Activated naive CD8-positive, alpha-beta T cell treated with anti-CD3 and anti-CD28 coated beads, Interleukin-2, amount 50 U/mL, for 24 hours (primary cell): Measurements from ENCODE around the gene PLAGL1.
"Not testable (repeated sequence)": the region's sequence is repeated elsewhere in the genome, so short reads cannot be mapped to it uniquely, and the experiment has no call there.

ENCODE experiments used
- ATAC-seq: fragments of 150-1000 bp; cut with Tn5 transposase; one replicate; pipeline ENCODE4 v1.10.0; 2021
- DNase-seq: peaks from one replicate; pipeline ENCODE4 v3.0.0; 2021
- H3K27ac Mint-ChIP-seq: one replicate; pipeline ENCODE4 v1.8.0; 2021; ENCODE audit warnings: mild to moderate bottlenecking, mixed read lengths
- H3K27me3 Mint-ChIP-seq: one replicate; pipeline ENCODE4 v1.8.0; 2021; ENCODE audit warnings: mixed read lengths
- H3K36me3 Mint-ChIP-seq: one replicate; pipeline ENCODE4 v1.8.0; 2021; ENCODE audit warnings: low read depth, mixed read lengths
- H3K4me1 Mint-ChIP-seq: one replicate; pipeline ENCODE4 v1.8.0; 2021; ENCODE audit warnings: mixed read lengths
- H3K4me3 Mint-ChIP-seq: one replicate; pipeline ENCODE4 v1.8.0; 2021; ENCODE audit warnings: mild to moderate bottlenecking, moderate library complexity, mixed read lengths
- H3K9me3 Mint-ChIP-seq: one replicate; pipeline ENCODE4 v1.8.0; 2021; ENCODE audit warnings: mixed read lengths

The PLAGL1 gene

DNA sequence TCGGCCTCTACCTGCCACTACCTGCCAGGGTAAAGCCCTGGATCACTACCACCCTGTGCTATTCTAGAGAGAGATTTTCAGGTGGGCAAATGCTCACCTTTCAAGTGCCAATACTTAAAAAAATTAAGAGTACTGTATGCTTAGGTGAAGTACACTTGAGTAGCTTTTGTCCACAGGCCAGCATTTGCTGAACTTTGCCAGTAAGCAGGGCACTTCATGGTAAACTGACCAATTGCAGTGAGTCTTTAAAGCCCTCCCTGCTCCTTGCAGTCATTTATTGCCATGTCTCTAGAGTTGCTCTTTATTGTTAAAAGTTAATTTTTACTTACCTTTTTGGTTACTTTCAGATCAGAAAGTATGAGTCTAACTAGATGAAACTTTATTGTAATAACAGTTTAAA, 58.5 kb downstream of the PLAGL1 start:
- Mint-ChIP-seq H3K4me3 (no peak overlapping the region), H3K27me3 (no peaks in the 10 kb centered on the region), H3K27ac (no peak overlapping the region), H3K36me3 (peaks cover 9% of the 10 kb centered on the region), H3K9me3 (no peaks in the 10 kb centered on the region), H3K4me1 (no peaks in the 10 kb centered on the region)
- no peak for DNase-seq
- ATAC-seq, result no peak

DNA sequence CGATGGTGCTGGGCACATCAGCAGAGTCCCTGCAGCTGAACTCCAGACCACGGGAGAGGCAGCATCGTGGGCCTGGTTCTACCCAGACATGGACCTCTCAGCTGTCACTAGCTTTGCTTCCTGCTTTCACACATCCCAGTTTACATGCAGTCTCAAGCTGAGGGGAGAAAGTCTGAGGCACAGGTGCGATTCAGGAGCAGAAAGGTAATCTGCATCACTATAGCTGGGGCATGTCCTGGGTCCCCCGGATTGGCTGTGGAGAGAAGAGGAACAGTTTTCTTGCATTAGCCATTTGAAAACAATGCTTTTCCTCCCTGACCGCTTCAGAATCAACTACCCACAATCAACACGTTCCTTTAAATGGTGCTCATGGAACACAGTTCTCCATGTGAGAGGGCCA, 59.9 kb downstream of the PLAGL1 start:
- DNase-seq (no peak), ATAC-seq (no peak)
- no peaks in the 10 kb centered on the region for H3K4me1 Mint-ChIP-seq
- H3K27ac Mint-ChIP-seq, result no peak overlapping the region
- no peaks in the 10 kb centered on the region for H3K9me3 Mint-ChIP-seq
- no peak overlapping the region for H3K4me3 Mint-ChIP-seq
- H3K27me3 Mint-ChIP-seq, result no peaks in the 10 kb centered on the region
- H3K36me3 Mint-ChIP-seq, result peaks cover 9% of the 10 kb centered on the region

DNA sequence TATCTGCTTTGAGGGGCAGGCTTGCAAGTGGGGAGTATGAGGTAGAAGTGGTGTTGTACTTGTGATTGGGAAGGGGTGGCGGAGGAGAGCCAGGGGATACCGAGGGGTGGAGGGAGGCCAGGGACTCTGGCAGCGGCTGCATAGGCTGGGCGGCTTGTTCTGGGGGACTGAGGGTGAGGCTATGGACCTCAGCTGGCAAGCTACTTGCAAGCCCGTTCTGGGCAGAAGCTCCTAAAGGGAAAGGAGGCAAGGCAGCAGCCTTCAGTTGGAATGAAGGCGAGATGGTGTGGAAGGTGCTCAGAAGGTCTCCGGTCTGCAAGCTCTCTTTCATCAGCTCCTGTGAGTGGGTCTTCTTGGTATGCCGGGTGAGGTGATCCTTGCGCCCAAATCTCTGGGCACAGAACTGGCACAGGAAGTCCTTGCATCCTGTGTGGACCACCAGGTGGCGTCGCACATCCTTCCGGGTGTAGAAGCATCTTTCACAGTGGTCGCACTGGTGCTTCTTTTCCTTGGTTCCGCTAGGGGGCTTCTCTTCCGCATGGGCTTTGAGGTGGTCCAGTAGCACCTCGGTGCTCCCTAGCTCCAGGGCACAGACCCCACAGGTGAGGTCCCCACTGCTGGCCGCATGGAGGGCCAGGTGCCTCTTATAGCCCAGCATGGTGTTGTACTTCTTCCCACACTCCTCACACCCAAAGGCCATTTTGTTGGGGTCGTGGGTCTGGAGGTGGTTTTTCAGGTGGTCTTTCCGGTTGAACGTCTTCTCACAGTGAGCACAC, 66.0 kb downstream of the PLAGL1 start:
- H3K36me3 Mint-ChIP-seq, result peaks cover under 1% of the 10 kb centered on the region
- H3K27me3 Mint-ChIP-seq, result no peaks in the 10 kb centered on the region
- DNase-seq, result peak; percentile 76
- H3K9me3 Mint-ChIP-seq, result no peaks in the 10 kb centered on the region
- ATAC-seq, result peak; percentile 55
- H3K27ac Mint-ChIP-seq, result no peak overlapping the region
- H3K4me3 Mint-ChIP-seq, result no peak overlapping the region
- peaks cover 4% of the 10 kb centered on the region for H3K4me1 Mint-ChIP-seq

DNA sequence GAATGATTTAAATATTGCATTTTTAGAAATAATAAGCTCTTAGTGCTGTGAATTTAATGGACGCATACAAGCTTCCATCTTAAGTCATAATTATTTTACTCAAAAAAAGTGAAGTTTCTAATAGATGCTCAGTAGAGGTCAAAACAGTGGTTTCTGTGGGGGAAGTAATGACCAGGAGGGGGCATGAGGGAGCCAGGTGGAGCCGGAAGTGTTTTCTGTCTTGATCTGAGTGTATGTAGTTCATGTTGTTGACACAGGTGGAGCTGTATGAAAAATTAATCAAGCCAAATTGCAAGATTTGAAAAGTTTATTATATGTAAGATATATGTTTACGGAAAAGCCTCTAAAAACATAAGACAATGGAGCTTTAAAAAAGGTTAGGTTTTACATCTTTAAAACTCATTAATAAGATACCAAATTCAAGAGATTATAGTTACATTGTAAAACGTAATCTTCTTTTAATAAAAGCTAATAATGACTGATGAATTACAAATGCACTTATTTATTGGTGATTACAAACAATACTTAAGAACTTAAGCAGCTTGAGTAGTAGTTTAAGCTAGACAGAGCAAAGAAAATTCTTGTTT, 68.0 kb downstream of the PLAGL1 start:
- Mint-ChIP-seq H3K27me3 (no peaks in the 10 kb centered on the region), H3K4me3 (no peak overlapping the region), H3K27ac (no peak overlapping the region), H3K9me3 (no peaks in the 10 kb centered on the region), H3K36me3 (no peaks in the 10 kb centered on the region), H3K4me1 (peaks cover 4% of the 10 kb centered on the region)
- peak; percentile 57 for DNase-seq
- ATAC-seq, result peak; percentile 73

DNA sequence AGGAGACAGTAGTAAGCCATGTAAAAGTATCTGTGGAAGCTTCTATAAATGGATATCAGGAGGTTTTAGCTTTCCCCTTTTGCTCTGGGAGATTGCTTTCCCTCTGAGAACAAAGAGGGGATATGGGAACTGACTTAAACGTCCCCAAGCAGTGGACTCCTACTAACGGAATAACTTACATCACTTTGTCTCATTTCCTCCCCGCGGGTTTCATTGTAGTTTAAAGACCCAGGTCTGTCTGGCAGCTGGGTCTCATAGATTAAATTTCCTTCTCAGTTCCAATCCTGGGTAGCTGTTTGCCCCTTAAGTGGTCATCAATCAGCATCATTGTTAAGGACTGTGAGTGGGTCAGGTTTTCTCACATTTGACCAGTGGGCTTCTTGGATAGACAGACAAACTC, 68.7 kb downstream of the PLAGL1 start:
- no peak overlapping the region for H3K27ac Mint-ChIP-seq
- H3K4me1 Mint-ChIP-seq, result peaks cover 4% of the 10 kb centered on the region
- ATAC-seq, result no peak
- H3K36me3 Mint-ChIP-seq, result no peaks in the 10 kb centered on the region
- DNase-seq, result no peak
- no peak overlapping the region for H3K4me3 Mint-ChIP-seq
- no peaks in the 10 kb centered on the region for H3K9me3 Mint-ChIP-seq
- H3K27me3 Mint-ChIP-seq, result no peaks in the 10 kb centered on the region

DNA sequence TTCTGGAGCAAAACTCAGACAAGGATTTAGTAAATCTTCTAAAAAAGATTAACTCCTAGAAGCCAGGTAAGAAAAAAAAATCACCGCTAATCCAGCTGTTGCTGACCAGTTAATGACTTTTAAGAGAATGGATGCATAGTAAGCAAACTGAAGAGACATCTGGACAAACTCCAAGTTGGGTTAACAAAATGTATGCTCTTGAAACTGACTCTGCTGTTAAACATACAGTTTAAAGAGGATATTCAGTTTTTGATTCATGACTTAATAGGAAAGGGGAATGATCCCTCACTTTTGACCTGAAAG, 70.4 kb downstream of the PLAGL1 start:
- H3K9me3 Mint-ChIP-seq, result peaks cover 4% of the 10 kb centered on the region
- no peak overlapping the region for H3K27ac Mint-ChIP-seq
- H3K36me3 Mint-ChIP-seq, result no peaks in the 10 kb centered on the region
- H3K27me3 Mint-ChIP-seq, result no peaks in the 10 kb centered on the region
- ATAC-seq (no peak), DNase-seq (no peak)
- H3K4me1 Mint-ChIP-seq, result peaks cover 4% of the 10 kb centered on the region
- H3K4me3 Mint-ChIP-seq, result no peak overlapping the region

DNA sequence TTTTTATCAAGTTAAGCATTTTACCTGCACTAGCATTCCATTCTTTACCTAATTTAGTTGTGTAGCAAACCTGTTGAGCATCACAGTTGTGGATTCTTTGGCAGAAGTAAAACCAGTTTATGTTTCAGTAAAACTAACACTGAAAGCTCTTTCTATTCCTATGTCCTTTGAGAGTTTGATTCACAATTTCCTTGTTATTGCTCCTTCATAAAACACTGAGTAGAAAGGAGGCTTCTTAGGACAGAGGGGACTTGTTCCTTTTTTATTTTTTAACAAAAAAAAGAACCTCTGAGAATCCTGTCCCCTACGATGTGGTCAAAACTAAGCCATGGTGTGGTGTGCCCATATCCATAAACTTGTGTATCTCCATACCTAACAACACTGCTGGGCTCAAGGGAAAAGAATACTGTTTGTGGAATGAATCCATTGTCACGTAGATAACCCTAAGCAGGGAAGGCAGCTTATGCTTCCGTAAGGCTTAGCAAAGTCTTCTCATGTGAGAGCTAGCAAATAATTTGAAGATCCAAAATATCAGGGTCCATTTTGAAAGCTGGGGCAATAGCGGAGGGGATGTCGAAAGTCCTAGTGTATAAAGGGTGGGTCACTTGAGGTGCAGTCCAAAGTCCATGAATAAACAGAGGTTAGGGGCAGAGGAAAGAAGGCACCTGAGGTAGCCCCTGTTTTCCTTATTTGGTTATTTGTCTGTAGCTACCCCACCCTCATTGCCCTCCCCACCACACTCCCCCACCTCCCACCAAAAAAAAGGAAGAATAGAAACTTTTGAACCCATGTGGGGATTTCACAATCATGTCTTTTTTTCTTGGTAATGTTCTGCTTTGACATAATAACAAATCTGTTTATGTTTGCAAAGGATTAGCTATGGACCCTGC, 71.0 kb downstream of the PLAGL1 start:
- no peak for DNase-seq
- peaks cover 4% of the 10 kb centered on the region for H3K36me3 Mint-ChIP-seq
- H3K9me3 Mint-ChIP-seq, result peaks cover 9% of the 10 kb centered on the region
- H3K4me1 Mint-ChIP-seq, result peaks cover 4% of the 10 kb centered on the region
- no peak for ATAC-seq
- H3K27ac Mint-ChIP-seq, result no peak overlapping the region
- H3K4me3 Mint-ChIP-seq, result no peak overlapping the region
- no peaks in the 10 kb centered on the region for H3K27me3 Mint-ChIP-seq

DNA sequence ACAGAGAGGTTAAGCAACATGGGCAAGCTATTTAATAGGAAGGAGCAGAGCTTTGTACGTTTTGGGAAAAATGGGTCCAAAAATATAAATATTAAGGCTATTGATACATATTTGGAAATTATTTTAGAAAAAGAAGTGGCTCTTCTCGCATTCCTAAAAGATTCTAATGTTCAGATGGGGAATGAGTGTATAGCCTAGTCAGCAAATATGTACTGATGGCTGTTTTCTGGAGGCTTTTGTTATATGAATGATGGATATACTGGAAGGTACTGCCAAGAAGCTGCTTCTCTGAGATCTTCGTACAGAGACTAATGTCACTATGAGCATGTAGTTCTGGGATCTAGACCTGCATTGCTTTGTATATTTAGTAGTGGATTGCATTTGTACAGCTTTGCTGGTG, 71.7 kb downstream of the PLAGL1 start:
- ATAC-seq (no peak), DNase-seq (no peak)
- Mint-ChIP-seq H3K27me3 (no peaks in the 10 kb centered on the region), H3K4me1 (peaks cover 4% of the 10 kb centered on the region), H3K27ac (no peak overlapping the region), H3K9me3 (peaks cover 12% of the 10 kb centered on the region), H3K4me3 (no peak overlapping the region), H3K36me3 (peaks cover 4% of the 10 kb centered on the region)

DNA sequence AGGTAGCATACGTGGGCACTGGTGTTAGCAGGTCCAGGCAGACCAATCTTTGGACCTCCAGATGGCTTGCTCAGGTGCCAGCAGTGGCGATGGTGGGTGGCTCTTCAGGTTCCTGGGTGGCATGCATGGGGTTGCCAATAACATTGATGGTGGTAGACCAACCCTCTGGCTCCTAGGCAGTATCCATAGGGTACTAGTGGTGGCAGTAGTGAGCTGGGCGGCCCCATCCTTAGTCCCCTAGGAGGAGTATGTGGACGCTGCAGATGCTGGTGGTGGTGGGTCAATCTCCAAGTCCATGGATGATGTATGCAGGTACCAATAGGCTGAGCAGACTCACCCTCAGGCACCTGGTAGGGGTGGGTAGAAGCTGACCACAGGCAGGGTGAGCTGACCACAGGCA, 73.2 kb downstream of the PLAGL1 start:
- H3K4me1 Mint-ChIP-seq, result peaks cover 4% of the 10 kb centered on the region
- no peak for DNase-seq

DNA sequence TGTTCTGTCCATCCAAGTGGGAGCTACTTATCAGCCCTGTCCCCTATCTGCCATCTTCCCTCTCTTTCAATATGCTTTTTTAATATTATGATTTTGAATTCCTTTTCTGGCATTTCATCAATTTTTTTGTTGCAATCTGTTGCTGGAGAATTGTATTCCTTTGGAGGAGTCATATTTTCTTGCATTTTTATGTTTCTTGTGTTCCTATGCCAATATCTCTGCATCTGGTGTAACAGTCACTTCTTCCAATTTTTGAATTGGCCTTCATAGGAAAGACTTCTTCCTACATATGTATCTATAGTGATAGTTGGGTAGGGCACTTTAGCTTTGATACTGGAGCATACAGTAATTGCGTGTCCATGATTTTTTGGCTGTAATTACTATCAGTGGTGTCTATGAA, 73.7 kb downstream of the PLAGL1 start:
- peaks cover 19% of the 10 kb centered on the region for H3K9me3 Mint-ChIP-seq
- no peak overlapping the region for H3K4me3 Mint-ChIP-seq
- H3K27ac Mint-ChIP-seq, result no peak overlapping the region
- H3K27me3 Mint-ChIP-seq, result no peaks in the 10 kb centered on the region
- no peak for ATAC-seq
- H3K36me3 Mint-ChIP-seq, result peaks cover 4% of the 10 kb centered on the region
- peaks cover 1% of the 10 kb centered on the region for H3K4me1 Mint-ChIP-seq
- DNase-seq, result no peak

More for the DNA sequence above, 73.2 kb downstream of the PLAGL1 start:
- H3K9me3 Mint-ChIP-seq, result peaks cover 19% of the 10 kb centered on the region
- H3K27me3 Mint-ChIP-seq, result no peaks in the 10 kb centered on the region
- peaks cover 4% of the 10 kb centered on the region for H3K36me3 Mint-ChIP-seq
- no peak overlapping the region for H3K4me3 Mint-ChIP-seq
- no peak overlapping the region for H3K27ac Mint-ChIP-seq
- ATAC-seq, result no peak

DNA sequence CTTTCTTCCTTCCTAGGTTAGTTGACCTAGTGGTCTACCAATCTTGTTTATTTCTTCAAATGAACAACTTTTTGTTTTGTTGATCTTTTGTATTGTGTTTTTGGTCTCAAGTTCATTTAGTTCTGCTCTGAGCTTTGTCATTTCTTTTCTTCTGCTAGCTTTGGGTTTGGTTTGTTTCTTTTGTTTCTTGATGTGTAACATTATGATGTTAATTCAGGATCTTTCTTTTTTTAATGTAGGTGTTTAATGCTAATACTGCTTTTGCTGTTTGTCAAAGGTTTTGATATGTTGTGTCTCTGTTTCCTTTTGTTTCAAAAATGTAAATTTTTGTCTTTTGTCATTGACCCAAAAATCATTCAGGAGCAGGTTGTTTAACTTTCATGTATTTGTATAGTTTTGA, 78.1 kb downstream of the PLAGL1 start:
- DNase-seq (no peak), ATAC-seq (no peak)
- H3K27me3 Mint-ChIP-seq, result no peaks in the 10 kb centered on the region
- peaks cover 4% of the 10 kb centered on the region for H3K36me3 Mint-ChIP-seq
- H3K9me3 Mint-ChIP-seq, result peaks cover 32% of the 10 kb centered on the region
- H3K4me1 Mint-ChIP-seq, result no peaks in the 10 kb centered on the region
- H3K27ac Mint-ChIP-seq, result no peak overlapping the region
- no peak overlapping the region for H3K4me3 Mint-ChIP-seq

DNA sequence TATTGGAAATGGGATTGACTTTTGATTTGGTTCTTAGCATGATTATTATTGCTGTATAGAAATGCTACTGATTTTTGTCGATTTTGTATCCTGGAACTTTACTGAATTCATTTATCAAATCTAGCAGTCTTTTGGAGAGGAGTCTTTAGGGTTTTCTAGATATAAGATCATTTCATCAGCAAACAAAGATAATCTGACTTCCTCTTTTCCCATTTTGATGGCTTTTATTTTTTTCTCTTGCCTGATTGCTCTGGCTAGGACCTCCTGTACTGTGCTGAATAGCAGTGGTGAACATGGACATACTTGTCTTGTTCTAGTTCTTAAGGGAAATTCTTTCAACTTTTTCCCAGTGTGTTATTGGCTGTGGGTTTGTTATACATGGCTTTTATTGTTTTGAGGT, 79.2 kb downstream of the PLAGL1 start:
- Mint-ChIP-seq H3K27me3 (no peaks in the 10 kb centered on the region), H3K4me1 (no peaks in the 10 kb centered on the region), H3K9me3 (peaks cover 32% of the 10 kb centered on the region), H3K27ac (no peak overlapping the region), H3K4me3 (no peak overlapping the region), H3K36me3 (peaks cover 4% of the 10 kb centered on the region)
- ATAC-seq, result no peak
- DNase-seq, result no peak

DNA sequence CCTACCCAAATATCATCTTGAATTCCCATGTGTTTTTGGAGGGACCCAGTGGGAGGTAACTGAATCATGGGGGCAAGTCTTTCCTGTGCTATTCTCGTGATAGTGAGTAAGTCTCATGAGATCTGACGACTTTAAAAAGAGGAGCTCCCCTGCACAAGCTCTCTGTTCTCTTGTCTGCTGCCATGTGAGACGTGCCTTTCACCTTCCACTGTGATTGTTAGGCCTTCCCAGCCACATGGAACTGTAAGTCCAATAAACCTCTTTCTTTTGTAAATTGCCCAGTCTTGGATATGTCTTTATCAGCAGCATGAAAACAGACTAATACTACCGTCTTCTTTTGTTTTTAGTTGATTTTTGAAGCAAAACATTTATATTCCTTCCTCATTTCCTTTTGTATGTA, 91.0 kb downstream of the PLAGL1 start:
- Mint-ChIP-seq H3K9me3 (peaks cover 18% of the 10 kb centered on the region), H3K36me3 (peaks cover 14% of the 10 kb centered on the region)
- not testable (repeated sequence) for ATAC-seq, H3K27me3 Mint-ChIP-seq, H3K4me3 Mint-ChIP-seq, H3K27ac Mint-ChIP-seq, H3K4me1 Mint-ChIP-seq, DNase-seq

DNA sequence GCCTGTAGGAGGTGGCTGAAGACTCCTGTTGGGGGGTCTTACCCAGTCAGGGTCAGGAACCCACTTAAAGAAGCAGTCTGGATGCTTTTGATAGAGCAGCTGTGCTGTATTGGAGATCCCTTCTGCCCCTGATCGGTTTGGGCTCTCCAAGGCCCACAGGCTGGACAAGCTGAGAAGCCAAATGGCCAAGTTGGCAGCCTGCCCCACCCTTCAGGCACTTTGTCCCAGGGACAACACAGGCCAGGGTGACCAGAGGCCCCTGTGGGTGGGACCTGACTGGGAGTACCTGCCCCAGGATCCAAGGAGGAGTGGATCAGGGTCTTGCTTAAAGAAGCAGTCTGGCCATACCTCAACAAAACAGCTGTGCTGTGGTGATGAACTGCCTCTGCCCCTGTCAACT, 95.4 kb downstream of the PLAGL1 start:
- H3K9me3 Mint-ChIP-seq, result peaks cover 10% of the 10 kb centered on the region
- ATAC-seq, result no peak
- no peaks in the 10 kb centered on the region for H3K4me1 Mint-ChIP-seq
- H3K27ac Mint-ChIP-seq, result no peak overlapping the region
- H3K27me3 Mint-ChIP-seq, result no peaks in the 10 kb centered on the region
- no peak for DNase-seq
- H3K4me3 Mint-ChIP-seq, result no peak overlapping the region
- H3K36me3 Mint-ChIP-seq, result peaks cover 14% of the 10 kb centered on the region

DNA sequence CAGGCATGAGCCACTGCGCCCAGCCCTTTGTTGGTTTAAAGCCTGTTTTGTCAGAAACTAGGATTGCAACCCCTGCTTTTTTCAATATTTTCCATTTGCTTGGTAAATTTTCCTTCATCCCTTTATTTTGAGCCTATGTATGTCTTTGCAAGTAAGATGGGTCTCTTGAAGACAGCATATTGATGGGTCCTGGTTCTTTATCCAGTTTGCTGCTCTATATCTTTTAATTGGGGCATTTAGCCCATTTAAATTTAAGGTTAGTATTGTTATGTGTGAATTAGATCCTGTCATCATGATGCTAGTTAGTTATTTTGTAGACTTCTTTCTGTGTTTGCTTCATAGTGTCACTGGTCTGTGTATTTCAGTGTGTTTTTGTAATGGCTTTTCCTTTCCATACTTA, 97.0 kb downstream of the PLAGL1 start:
- Mint-ChIP-seq H3K36me3 (peaks cover 9% of the 10 kb centered on the region), H3K9me3 (peaks cover 10% of the 10 kb centered on the region), H3K27ac (no peak overlapping the region), H3K4me3 (no peak overlapping the region), H3K4me1 (no peaks in the 10 kb centered on the region), H3K27me3 (no peaks in the 10 kb centered on the region)
- ATAC-seq, result no peak
- no peak for DNase-seq
